H9 (cell line): ENCODE results near the gene TCF7L1. TPM values are rescaled to one million over a fixed set of nuclear protein-coding genes. Genes with fewer than 3 reads are reported as not detected.

Source experiments
- DNase-seq: peaks from one replicate; pipeline ENCODE4 v3.0.0-alpha.2; 2017
- H2AFZ ChIP-seq: one replicate; pipeline ENCODE4 v1.6.1; 2013; ENCODE audit warnings: mild to moderate bottlenecking, low read length, control low read depth, moderate library complexity
- H2AK5ac ChIP-seq: 2 replicates; pipeline ENCODE4 v1.6.1; 2013; ENCODE audit warnings: low read length, control low read depth, mixed read lengths; ENCODE audit not compliant: insufficient read length
- H2BK120ac ChIP-seq: one replicate; pipeline ENCODE4 v1.6.1; 2013; ENCODE audit warnings: low read depth, mild to moderate bottlenecking, low read length, control low read depth, inconsistent platforms; ENCODE audit not compliant: poor library complexity, severe bottlenecking
- H2BK12ac ChIP-seq: 2 replicates; pipeline ENCODE4 v1.6.1; 2013; ENCODE audit warnings: low read length, control low read depth, mixed read lengths, low read depth; ENCODE audit not compliant: insufficient read length
- H2BK15ac ChIP-seq: 2 replicates; pipeline ENCODE4 v1.6.1; 2013; ENCODE audit warnings: low read depth, low read length, control low read depth
- H2BK20ac ChIP-seq: one replicate; pipeline ENCODE4 v1.6.1; 2013; ENCODE audit warnings: low read depth, mild to moderate bottlenecking, low read length, control low read depth, inconsistent platforms; ENCODE audit not compliant: poor library complexity, severe bottlenecking
- H2BK5ac ChIP-seq: 2 replicates; pipeline ENCODE4 v1.6.1; 2013; ENCODE audit warnings: low read length, control low read depth, mixed read lengths; ENCODE audit not compliant: insufficient read length
- H3K14ac ChIP-seq: 2 replicates; pipeline ENCODE4 v1.6.1; 2013; ENCODE audit warnings: low read length, control low read depth; ENCODE audit not compliant: insufficient read depth
- H3K18ac ChIP-seq: 2 replicates; pipeline ENCODE4 v1.6.1; 2013; ENCODE audit warnings: low read depth, mild to moderate bottlenecking, mixed read lengths, low read length, control low read depth; ENCODE audit not compliant: insufficient read length
- H3K23ac ChIP-seq: 2 replicates; pipeline ENCODE4 v1.6.1; 2013; ENCODE audit warnings: low read length, control low read depth, mixed read lengths, low read depth; ENCODE audit not compliant: insufficient read length
- H3K23me2 ChIP-seq: 2 replicates; pipeline ENCODE4 v1.6.1; 2013; ENCODE audit warnings: low read depth, mild to moderate bottlenecking, mixed read lengths, low read length, control low read depth; ENCODE audit not compliant: insufficient read length, poor library complexity, severe bottlenecking
- H3K27ac ChIP-seq: 2 replicates; pipeline ENCODE4 v1.5.1; 2013; ENCODE audit warnings: low read length, control low read depth, mixed read lengths, low read depth; ENCODE audit not compliant: insufficient read length
- H3K27me3 ChIP-seq: 2 replicates; pipeline ENCODE4 v1.6.1; 2013; ENCODE audit warnings: low read length, control low read depth, inconsistent platforms; ENCODE audit not compliant: insufficient read depth
- H3K4ac ChIP-seq: 2 replicates; pipeline ENCODE4 v1.6.1; 2013; ENCODE audit warnings: low read depth, mild to moderate bottlenecking, control low read depth, inconsistent platforms, low read length, moderate library complexity
- H3K4me1 ChIP-seq: 2 replicates; pipeline ENCODE4 v1.6.1; 2013; ENCODE audit warnings: low read length, control low read depth, inconsistent platforms; ENCODE audit not compliant: insufficient read depth
- H3K4me2 ChIP-seq: 2 replicates; pipeline ENCODE4 v1.6.1; 2013; ENCODE audit warnings: low read length, control low read depth, mixed read lengths; ENCODE audit not compliant: insufficient read length, insufficient read depth
- H3K56ac ChIP-seq: 2 replicates; pipeline ENCODE4 v1.6.1; 2013; ENCODE audit warnings: low read depth, mild to moderate bottlenecking, mixed read lengths, low read length, control low read depth; ENCODE audit not compliant: insufficient read length
- H3K79me1 ChIP-seq: 2 replicates; pipeline ENCODE4 v1.6.1; 2013; ENCODE audit warnings: low read depth, mild to moderate bottlenecking, moderate library complexity, low read length, control low read depth, inconsistent platforms; ENCODE audit not compliant: insufficient read depth, poor library complexity, severe bottlenecking
- H3K79me2 ChIP-seq: 2 replicates; pipeline ENCODE4 v1.6.1; 2013; ENCODE audit warnings: low read length, control low read depth, inconsistent platforms; ENCODE audit not compliant: insufficient read depth
- H3K9ac ChIP-seq: 2 replicates; pipeline ENCODE4 v1.6.1; 2013; ENCODE audit warnings: low read length, control low read depth, mixed read lengths; ENCODE audit not compliant: insufficient read length; ENCODE audit errors: extremely low read depth
- H3K9me3 ChIP-seq: one replicate; pipeline ENCODE4 v1.6.1; 2013; ENCODE audit warnings: low read depth, low read length, inconsistent platforms; ENCODE audit not compliant: control insufficient read depth
- H3T11ph ChIP-seq: one replicate; pipeline ENCODE4 v1.6.1; 2013; ENCODE audit warnings: mild to moderate bottlenecking, low read length, control low read depth, inconsistent platforms
- H4K20me1 ChIP-seq: one replicate; pipeline ENCODE4 v1.6.1; 2013; ENCODE audit not compliant: control insufficient read depth, insufficient read length, insufficient read depth
- H4K5ac ChIP-seq: 2 replicates; pipeline ENCODE4 v1.6.1; 2013; ENCODE audit warnings: low read depth, mild to moderate bottlenecking, mixed read lengths, low read length, control low read depth; ENCODE audit not compliant: insufficient read length
- H4K8ac ChIP-seq: replicated peaks from 2 replicates; pipeline ENCODE4 v1.6.1; 2013; ENCODE audit warnings: low read length, control low read depth, mixed read lengths, low read depth; ENCODE audit not compliant: insufficient read length
- H4K91ac ChIP-seq: 2 replicates; pipeline ENCODE4 v1.6.1; 2013; ENCODE audit warnings: low read depth, mild to moderate bottlenecking, moderate library complexity, mixed read lengths, low read length, control low read depth; ENCODE audit not compliant: insufficient read length
- H3K27ac Mint-ChIP-seq, 3 experiments: 2 replicates in 2 of 3; 3 replicates in 1 of 3; pipeline ENCODE4 v1.8.0; 2020 to 2021; ENCODE audit warnings: mixed read lengths in 3 of 3, mild to moderate bottlenecking in 1 of 3, moderate library complexity in 1 of 3
- H3K27me3 Mint-ChIP-seq: 2 replicates; pipeline ENCODE4 v1.8.0; 2021; ENCODE audit warnings: low read depth, mild to moderate bottlenecking, moderate library complexity, mixed read lengths
- H3K36me3 Mint-ChIP-seq, 3 experiments: 2 replicates in 2 of 3; 3 replicates in 1 of 3; pipeline ENCODE4 v1.8.0; 2020 to 2021; ENCODE audit warnings: low read depth in 3 of 3, mixed read lengths in 3 of 3; ENCODE audit not compliant: insufficient read depth in 1 of 3
- H3K4me1 Mint-ChIP-seq, 2 experiments: 2 replicates each; pipeline ENCODE4 v1.8.0; 2020; ENCODE audit warnings: mixed read lengths in 2 of 2
- H3K4me3 Mint-ChIP-seq, 2 experiments: 2 replicates in 1 of 2; 3 replicates in 1 of 2; pipeline ENCODE4 v1.8.0; 2020 to 2021; ENCODE audit warnings: mild to moderate bottlenecking in 2 of 2, mixed read lengths in 2 of 2, moderate library complexity in 1 of 2
- H3K9me3 Mint-ChIP-seq, 2 experiments: 2 replicates in 1 of 2; 3 replicates in 1 of 2; pipeline ENCODE4 v1.8.0; 2020; ENCODE audit warnings: mild to moderate bottlenecking in 2 of 2, mixed read lengths in 2 of 2, moderate library complexity in 1 of 2
- WGBS: extraction: QIAGEN DNeasy Blood & Tissue Kit; methylation state at CpG from one replicate; pipeline ENCODE4 v1.1.7; 2013; ENCODE audit warnings: missing lambda C conversion rate, low lambda C conversion rate, mixed read lengths; ENCODE audit not compliant: insufficient read length; ENCODE audit errors: extremely low coverage; 5-methylcytosine and 5-hydroxymethylcytosine counted together
- total RNA-seq: library from RNA; stranded (reverse); gene quantifications from 2 replicates; pipeline ENCODE4 v1.2.1, GENCODE V29; 2021
- TF ChIP-seq, protein P1 (sequence below): fragments of 200-600 bp; sonication (generic); conservative IDR thresholded peaks from 3 replicates; pipeline ENCODE4 v1.8.0; 2021; ENCODE audit warnings: antibody characterized with exemption, mild to moderate bottlenecking

TCF7L1 gene
- total RNA-seq, 1 experiment from 2014 or later = 112 TPM

DNA sequence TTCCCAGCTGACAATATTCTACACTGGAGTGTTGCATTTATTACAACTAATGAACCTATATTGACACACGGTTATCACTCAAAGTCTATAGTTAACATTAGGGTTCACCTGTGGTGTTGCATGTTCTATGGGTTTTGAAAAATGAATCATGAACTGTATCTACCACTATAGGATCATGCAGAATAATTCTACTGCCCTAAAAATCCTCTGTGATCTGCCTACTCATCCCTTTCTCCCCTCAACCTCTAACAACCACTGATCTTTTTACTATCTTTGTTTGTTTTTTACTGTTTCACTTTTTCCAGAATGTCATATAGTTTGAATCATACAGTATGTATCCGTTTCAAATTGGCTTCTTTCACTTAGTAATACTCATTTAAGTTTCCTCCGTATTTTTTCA is 47.6 kb upstream of the TCF7L1 start:
- Histone ChIP-seq H2BK5ac (no peak overlapping the region), H3K9me3 (peaks cover 6% of the 10 kb centered on the region), H2AK5ac (no peak overlapping the region), H2BK20ac (no peak overlapping the region), H3K27me3 (no peaks in the 10 kb centered on the region), H3K9ac (no peak overlapping the region), H3K27ac (no peak overlapping the region), H3K4me1 (peaks cover 4% of the 10 kb centered on the region; the same call in 1 of the 2 replicates), H2BK12ac (no peak overlapping the region), H3T11ph (no peak overlapping the region), H3K18ac (no peak overlapping the region), H4K20me1 (no peaks in the 10 kb centered on the region), H2BK120ac (no peak overlapping the region), H2AFZ (no peak overlapping the region), H3K23me2 (peaks cover 4% of the 10 kb centered on the region), H3K79me2 (no peaks in the 10 kb centered on the region), H3K14ac (no peak overlapping the region), H3K4me2 (no peak overlapping the region), H2BK15ac (no peak overlapping the region), H3K23ac (no peak overlapping the region), H4K5ac (no peak overlapping the region), H4K8ac (no peak overlapping the region), H4K91ac (no peak overlapping the region), H3K79me1 (no peaks in the 10 kb centered on the region), H3K4ac (no peak overlapping the region), H3K56ac (no peak overlapping the region)
- H3K4me1 Mint-ChIP-seq = peaks cover 21 to 26% of the 10 kb centered on the region in 2 experiments
- TF ChIP-seq, protein P1, sequence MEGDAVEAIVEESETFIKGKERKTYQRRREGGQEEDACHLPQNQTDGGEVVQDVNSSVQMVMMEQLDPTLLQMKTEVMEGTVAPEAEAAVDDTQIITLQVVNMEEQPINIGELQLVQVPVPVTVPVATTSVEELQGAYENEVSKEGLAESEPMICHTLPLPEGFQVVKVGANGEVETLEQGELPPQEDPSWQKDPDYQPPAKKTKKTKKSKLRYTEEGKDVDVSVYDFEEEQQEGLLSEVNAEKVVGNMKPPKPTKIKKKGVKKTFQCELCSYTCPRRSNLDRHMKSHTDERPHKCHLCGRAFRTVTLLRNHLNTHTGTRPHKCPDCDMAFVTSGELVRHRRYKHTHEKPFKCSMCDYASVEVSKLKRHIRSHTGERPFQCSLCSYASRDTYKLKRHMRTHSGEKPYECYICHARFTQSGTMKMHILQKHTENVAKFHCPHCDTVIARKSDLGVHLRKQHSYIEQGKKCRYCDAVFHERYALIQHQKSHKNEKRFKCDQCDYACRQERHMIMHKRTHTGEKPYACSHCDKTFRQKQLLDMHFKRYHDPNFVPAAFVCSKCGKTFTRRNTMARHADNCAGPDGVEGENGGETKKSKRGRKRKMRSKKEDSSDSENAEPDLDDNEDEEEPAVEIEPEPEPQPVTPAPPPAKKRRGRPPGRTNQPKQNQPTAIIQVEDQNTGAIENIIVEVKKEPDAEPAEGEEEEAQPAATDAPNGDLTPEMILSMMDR = no peak
- no peak overlapping the region for H3K27ac Mint-ChIP-seq
- WGBS = no CpG with 5 or more reads among the region's 3 CpGs
- H3K36me3 Mint-ChIP-seq = peaks cover 0 to 15% (median 5%) of the 10 kb centered on the region in 3 experiments; a peak in 4 of 7 replicates
- H3K9me3 Mint-ChIP-seq = peaks cover 12 to 18% of the 10 kb centered on the region in 2 experiments
- no peak overlapping the region for H3K4me3 Mint-ChIP-seq
- no peak for DNase-seq
- peaks cover 19% of the 10 kb centered on the region for H3K27me3 Mint-ChIP-seq
